ENCODE results near the gene PDIK1L.
"Not testable (repeated sequence)": the region's sequence is repeated elsewhere in the genome, so short reads cannot be mapped to it uniquely, and the experiment has no call there.

Gene PDIK1L

DNA sequence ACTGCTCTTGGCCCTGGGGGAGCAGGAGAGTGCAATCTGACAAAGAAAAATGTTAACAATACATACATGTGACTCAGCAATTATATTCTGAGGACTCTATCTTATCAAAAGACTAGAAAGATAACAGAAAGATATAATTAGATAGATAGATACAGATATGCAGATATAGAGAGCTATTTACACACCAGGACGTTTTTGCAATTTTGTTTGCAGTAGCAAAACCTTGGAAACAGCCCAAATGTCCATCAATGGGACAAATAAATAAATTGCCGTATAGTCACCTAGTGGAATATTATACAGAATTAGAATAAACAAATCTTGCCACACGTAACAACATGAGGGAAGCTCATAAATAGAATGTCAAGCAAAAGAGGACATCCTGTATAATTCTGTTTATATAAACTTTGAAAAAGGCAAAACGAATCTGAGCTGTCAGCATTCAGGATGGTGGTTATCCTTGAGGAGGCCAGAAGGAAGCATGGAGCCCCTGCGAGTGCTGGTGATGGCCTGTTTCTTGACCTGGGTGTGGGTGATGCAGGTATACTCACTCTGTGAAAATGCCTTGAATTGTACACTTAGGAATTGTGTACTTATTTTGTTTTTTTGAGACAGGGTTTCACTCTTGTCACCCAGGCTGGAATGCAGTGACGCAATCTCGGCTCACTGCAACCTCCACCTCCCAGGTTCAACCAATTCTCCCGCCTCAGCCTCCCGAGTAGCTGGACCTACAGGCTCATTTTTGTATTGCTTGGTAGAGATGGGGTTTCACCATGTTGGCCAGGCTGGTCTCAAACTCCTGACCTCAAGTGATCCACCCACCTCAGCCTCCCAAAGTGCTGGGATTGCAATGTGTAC is 31.4 kb upstream of the PDIK1L start:
- Mint-ChIP-seq H3K27me3 (peaks cover 12% of the 10 kb centered on the region), H3K4me1 (ENCODE audit: low read depth) (peaks cover 3% of the 10 kb centered on the region), H3K9me3 (ENCODE audit: low read depth) (no peaks in the 10 kb centered on the region), H3K4me3 (no peak overlapping the region), H3K27ac (no peak overlapping the region), H3K36me3 (no peaks in the 10 kb centered on the region)

DNA sequence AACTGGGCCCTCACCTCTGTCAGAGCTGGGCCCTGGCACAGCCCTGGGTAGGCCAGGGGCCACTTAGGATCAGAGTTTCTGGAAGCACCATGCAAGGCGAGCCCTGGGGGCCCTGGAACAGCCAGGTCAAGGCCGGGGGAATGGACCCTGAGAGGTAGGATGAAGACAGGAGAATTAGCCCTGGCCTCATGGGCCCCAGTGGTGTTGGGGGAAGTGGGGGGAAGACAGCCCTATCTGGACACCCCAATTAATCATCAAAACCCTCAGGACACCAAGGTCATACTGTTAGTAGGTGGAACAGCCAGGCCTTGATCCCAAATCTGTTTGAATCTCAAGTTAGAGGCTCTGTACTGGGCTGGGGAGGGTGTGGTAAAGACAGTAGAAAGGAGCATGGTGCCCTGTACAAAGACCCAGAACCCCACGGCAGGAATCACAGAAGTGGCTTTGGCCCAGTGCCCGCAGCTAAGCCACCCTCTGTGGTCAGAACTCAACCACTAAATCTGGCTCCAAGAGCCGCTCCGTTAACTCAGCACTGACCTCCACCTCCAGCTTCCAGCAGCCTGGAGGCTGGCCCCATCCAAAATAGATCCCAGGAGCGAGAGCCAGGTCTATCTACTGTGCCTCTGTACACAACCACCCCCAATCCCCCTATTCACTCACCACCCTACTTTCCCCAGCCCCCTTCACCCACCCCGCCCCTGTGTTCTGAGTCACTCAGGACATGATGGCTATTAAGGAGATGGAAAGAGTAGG is 30.2 kb upstream of the PDIK1L start:
- Mint-ChIP-seq H3K36me3 (no peaks in the 10 kb centered on the region), H3K4me1 (ENCODE audit: low read depth) (no peaks in the 10 kb centered on the region), H3K27me3 (peaks cover 13% of the 10 kb centered on the region), H3K4me3 (no peak overlapping the region), H3K9me3 (ENCODE audit: low read depth) (no peaks in the 10 kb centered on the region), H3K27ac (no peak overlapping the region)

DNA sequence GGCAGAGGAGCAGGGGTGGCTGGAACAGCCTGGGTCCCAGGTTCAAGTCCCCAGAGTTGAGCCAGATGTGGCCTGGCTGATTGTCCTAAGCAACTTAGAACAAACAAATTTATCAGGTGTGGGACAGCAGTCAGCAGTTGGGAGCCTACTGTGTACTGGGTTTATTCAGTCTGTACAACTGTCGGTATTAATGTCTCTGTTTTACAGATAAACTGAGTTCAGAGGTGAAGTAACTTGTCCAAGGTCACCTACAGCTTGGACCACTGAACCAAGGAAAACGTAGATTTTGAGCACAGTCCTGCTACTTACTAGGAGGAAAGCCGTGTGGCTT is 29.6 kb upstream of the PDIK1L start:
- no peaks in the 10 kb centered on the region for H3K36me3 Mint-ChIP-seq
- H3K4me1 Mint-ChIP-seq (ENCODE audit: low read depth) = no peaks in the 10 kb centered on the region
- no peak overlapping the region for H3K4me3 Mint-ChIP-seq
- peaks cover 12% of the 10 kb centered on the region for H3K27me3 Mint-ChIP-seq
- H3K9me3 Mint-ChIP-seq (ENCODE audit: low read depth) = no peaks in the 10 kb centered on the region
- H3K27ac Mint-ChIP-seq = no peak overlapping the region

DNA sequence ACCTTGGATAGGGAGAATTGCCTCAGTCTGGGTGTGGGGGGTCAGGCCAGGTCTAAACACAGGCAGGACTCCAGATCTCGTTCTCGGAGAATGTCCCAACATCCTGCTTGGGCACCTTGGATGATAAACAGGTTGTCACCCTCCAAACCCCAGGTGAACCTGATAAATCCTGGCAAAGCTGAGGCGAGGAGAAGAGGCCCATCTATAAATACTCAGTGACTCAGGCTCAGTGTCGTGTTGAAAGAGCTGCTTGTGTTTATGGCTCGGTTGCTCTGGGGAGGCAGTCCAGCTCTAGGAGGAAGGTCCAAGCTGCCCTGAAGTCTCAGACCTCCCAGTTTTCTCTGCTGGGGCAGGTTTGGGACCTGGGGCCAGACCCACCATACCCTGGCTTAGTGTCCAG is 28.4 kb upstream of the PDIK1L start:
- Mint-ChIP-seq H3K27me3 (peaks cover 12% of the 10 kb centered on the region), H3K4me1 (ENCODE audit: low read depth) (no peaks in the 10 kb centered on the region), H3K4me3 (no peak overlapping the region), H3K36me3 (no peaks in the 10 kb centered on the region), H3K27ac (no peak overlapping the region), H3K9me3 (ENCODE audit: low read depth) (no peaks in the 10 kb centered on the region)

DNA sequence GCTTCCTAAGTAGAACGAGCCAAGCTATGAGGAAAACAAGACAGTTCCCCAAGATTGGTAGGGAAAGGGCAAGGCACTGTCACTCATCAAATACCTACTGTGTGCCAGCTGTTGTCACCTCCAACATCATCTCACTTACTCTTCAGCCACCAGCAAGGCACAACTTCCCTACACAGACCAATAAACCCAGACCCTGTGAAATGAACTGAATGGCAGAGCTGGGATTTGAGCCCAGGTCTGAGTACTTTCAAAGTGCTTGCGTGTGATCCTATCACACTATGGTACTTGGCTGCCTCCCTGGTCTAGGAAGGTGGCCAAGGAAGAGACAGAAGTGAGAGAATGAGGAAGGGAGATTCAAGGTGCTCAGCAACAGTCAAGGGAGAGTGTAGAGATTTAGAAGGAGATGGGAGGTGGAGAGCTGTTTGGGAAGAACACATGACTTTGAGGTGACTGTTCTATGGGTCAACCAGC is 27.5 kb upstream of the PDIK1L start:
- Mint-ChIP-seq H3K36me3 (no peaks in the 10 kb centered on the region), H3K27ac (no peak overlapping the region), H3K27me3 (peaks cover 15% of the 10 kb centered on the region), H3K4me3 (no peak overlapping the region), H3K4me1 (ENCODE audit: low read depth) (no peaks in the 10 kb centered on the region), H3K9me3 (ENCODE audit: low read depth) (no peaks in the 10 kb centered on the region)

DNA sequence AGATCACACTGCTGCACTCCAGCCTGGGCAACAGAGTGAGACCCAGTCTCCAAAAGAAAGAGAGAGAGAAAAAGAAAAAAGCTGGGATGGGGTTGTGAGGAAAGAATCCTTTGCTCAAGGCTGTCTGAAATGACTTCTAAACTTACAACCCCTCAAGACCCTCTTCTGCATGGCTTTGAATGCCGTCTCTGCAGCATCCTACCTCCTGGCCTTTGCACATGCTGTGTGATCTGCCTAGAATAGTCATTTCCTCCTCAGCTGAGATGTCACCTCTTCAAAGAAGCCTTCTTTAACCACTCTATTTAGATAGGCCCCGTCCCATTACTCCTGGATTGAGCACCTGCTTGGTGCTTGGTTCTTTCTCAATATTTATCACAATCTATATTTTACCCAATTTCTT is 26.8 kb upstream of the PDIK1L start:
- Mint-ChIP-seq H3K27ac (no peak overlapping the region), H3K9me3 (ENCODE audit: low read depth) (no peaks in the 10 kb centered on the region), H3K4me1 (ENCODE audit: low read depth) (no peaks in the 10 kb centered on the region), H3K36me3 (no peaks in the 10 kb centered on the region), H3K27me3 (peaks cover 15% of the 10 kb centered on the region), H3K4me3 (no peak overlapping the region)

DNA sequence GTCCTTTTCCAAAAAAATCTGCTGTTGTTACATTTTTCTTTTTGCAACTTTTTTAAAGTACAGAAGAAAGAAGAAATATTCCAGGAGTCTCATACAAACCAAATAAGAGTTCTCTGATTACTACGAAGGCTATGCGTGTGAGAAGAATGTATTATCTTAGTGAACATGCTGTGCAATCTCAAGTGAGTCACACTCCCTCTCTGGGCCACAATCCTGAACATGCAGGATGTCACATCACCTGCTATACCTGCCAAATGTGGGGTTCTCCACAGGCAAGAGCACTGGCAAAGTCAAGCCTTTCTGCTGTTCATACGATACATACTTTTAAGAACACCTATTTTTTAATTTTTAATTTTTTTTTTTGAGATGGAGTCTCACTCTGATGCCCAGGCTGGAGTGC is 22.5 kb upstream of the PDIK1L start:
- Mint-ChIP-seq H3K27me3 (peaks cover 30% of the 10 kb centered on the region), H3K36me3 (no peaks in the 10 kb centered on the region), H3K27ac (no peak overlapping the region), H3K4me1 (ENCODE audit: low read depth) (no peaks in the 10 kb centered on the region), H3K4me3 (no peak overlapping the region), H3K9me3 (ENCODE audit: low read depth) (no peaks in the 10 kb centered on the region)

DNA sequence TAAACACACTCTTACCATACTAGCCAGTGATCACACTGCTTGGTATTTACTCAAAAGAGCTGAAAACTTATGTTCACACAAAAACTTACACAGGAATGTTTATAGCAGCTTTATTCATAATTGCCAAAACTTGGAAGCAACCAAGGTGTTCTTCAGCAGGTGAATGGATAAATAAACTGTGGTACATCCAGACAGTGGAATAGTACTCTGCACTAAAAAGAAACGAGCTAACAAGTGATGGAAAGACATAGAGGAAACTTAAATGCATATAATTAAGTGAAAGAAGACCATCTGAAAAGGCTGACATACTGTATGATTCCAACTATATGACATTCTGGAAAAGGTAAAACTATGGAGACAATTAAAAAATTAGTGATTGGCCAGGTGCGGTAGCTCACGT is 20.7 kb upstream of the PDIK1L start:
- Mint-ChIP-seq H3K36me3 (no peaks in the 10 kb centered on the region), H3K27me3 (peaks cover 23% of the 10 kb centered on the region), H3K9me3 (ENCODE audit: low read depth) (no peaks in the 10 kb centered on the region)

DNA sequence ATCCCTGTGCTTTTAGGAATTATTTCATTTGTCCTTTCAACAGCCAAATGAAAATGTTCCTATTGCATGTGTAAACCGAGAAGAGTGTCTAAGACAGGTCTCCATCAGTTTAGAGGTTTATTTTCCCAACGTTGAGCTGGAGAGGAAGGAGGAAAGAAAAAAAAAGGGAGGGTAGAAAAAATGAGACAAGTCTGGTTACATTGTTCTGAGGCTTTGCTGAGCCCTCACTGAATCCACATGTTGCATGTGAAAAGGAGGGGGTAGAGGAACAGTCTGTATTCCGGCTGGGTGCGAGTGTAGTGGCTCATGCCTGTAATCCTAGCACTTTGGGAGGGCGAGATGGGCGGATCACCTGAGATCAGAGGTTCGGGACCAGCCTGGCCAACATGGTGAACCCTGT is 19.2 kb upstream of the PDIK1L start:
- Mint-ChIP-seq H3K4me3 (no peak overlapping the region), H3K9me3 (ENCODE audit: low read depth) (no peaks in the 10 kb centered on the region), H3K4me1 (ENCODE audit: low read depth) (no peaks in the 10 kb centered on the region), H3K27me3 (peaks cover 18% of the 10 kb centered on the region), H3K36me3 (no peaks in the 10 kb centered on the region), H3K27ac (no peak overlapping the region)

More for the DNA sequence above, 20.7 kb upstream of the PDIK1L start:
- Mint-ChIP-seq H3K27ac (no peak overlapping the region), H3K4me1 (ENCODE audit: low read depth) (no peaks in the 10 kb centered on the region), H3K4me3 (no peak overlapping the region)

DNA sequence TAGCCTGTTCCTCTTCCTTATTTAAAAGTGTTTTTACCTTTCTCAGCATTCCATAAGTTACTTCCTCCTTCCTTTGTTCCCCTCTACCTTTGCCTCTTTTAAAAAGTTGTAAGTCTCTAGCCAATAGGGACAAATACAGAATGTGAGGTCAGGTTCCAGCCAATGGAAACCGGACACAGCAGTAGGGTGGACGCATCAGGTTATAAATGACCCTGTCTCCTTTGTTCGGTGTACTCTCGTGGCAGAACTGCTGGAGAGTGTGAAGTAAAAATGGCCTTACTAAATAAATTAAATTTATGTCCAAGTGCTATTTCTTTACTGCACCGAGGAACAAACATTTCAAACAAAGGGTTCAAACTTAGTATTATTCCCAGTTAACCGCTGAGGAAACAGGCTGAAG is 18.1 kb upstream of the PDIK1L start:
- not testable (repeated sequence) for H3K27ac Mint-ChIP-seq; H3K36me3 Mint-ChIP-seq; H3K9me3 Mint-ChIP-seq (ENCODE audit: low read depth); H3K4me1 Mint-ChIP-seq (ENCODE audit: low read depth); H3K4me3 Mint-ChIP-seq
- H3K27me3 Mint-ChIP-seq = peaks cover 18% of the 10 kb centered on the region

DNA sequence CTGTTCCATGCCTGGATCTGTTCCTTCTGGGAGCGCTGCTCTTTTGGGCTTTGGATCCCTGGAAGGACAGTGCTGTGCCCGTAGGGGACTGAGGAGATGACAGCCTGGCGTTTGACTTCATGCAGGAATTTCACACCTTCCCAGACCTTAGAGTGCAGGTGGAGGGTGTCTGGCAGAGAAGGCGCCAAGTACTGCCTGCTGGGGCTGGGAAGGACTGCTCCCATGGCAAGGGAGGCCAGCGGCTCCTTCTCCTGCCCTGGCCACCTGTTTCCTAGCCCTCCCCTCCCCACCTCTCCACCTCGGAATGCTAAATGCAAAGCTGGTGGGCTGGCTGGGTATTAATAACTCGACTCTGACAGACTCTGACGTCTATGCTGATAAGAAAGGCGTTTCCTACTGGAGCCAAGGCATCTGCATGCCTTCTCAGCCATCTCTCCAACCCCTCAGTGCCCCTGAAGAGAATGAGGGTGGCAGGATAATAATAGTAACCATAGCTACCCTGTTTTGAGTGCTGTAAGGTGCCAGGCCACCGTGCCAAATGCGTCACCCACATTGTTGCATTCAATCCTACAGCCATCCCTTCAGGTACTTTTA is 17.5 kb upstream of the PDIK1L start:
- Mint-ChIP-seq H3K27ac (no peak overlapping the region), H3K4me1 (ENCODE audit: low read depth) (no peaks in the 10 kb centered on the region), H3K27me3 (peaks cover 15% of the 10 kb centered on the region), H3K36me3 (no peaks in the 10 kb centered on the region), H3K4me3 (no peak overlapping the region), H3K9me3 (ENCODE audit: low read depth) (no peaks in the 10 kb centered on the region)

DNA sequence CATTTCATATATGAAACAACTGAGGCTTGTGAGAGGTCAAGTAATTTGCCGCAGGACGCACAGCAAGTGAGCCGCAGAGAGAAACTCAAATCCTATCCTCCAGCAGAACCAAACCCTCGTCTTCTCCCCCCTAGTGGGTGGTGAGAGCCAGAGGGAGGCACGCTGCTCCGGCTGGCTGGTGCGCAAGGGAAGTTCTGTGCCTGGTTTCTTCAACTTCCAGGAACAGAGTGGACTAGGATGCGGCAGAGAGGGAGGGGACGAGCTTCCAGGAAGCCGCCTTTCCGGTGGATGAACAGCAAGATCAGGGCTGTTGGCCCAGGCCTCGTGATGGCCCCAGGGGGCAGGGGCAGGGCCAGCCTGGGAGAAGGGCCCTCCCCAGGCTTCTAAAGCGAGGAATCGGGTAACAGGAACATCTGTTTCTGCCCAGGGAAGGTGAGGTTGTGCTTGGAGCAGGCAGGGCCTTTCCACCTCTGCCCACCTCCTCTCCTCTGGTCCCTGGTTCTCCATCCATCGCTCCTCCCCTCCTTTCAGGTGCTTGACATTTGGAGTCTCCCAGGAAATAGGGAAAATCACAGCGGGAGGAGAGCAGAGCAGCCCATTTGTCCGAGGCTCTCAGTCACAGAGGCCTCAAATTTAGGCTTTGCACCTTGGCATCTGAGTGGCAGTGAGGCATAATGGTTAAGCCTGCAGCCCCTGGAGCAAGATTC is 16.8 kb upstream of the PDIK1L start:
- no peak overlapping the region for H3K27ac Mint-ChIP-seq
- no peaks in the 10 kb centered on the region for H3K36me3 Mint-ChIP-seq
- H3K9me3 Mint-ChIP-seq (ENCODE audit: low read depth) = no peaks in the 10 kb centered on the region
- H3K4me3 Mint-ChIP-seq = no peak overlapping the region
- no peaks in the 10 kb centered on the region for H3K4me1 Mint-ChIP-seq (ENCODE audit: low read depth)
- peaks cover 15% of the 10 kb centered on the region for H3K27me3 Mint-ChIP-seq

DNA sequence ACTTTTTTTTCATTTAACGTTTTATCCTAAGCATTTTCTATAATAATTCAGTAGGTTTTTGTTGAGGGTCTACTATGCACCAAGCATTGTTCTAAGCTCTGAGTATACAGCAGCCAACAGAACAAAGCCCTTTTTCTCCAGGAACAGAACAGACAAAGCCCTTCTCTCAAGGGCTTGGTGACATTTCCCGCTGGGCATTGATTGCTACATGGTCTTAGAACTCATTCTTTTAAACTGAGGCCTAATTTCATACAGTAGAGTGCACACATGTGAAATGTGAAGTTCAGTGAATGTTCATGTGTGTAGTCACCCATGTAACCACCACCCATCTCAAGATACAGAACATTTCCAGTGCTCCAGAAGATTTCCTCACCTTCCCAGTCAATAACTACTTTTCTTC is 15.2 kb upstream of the PDIK1L start:
- H3K4me3 Mint-ChIP-seq = no peak overlapping the region
- peaks cover 4% of the 10 kb centered on the region for H3K27me3 Mint-ChIP-seq
- no peaks in the 10 kb centered on the region for H3K36me3 Mint-ChIP-seq
- no peaks in the 10 kb centered on the region for H3K9me3 Mint-ChIP-seq (ENCODE audit: low read depth)
- no peak overlapping the region for H3K27ac Mint-ChIP-seq
- H3K4me1 Mint-ChIP-seq (ENCODE audit: low read depth) = no peaks in the 10 kb centered on the region

DNA sequence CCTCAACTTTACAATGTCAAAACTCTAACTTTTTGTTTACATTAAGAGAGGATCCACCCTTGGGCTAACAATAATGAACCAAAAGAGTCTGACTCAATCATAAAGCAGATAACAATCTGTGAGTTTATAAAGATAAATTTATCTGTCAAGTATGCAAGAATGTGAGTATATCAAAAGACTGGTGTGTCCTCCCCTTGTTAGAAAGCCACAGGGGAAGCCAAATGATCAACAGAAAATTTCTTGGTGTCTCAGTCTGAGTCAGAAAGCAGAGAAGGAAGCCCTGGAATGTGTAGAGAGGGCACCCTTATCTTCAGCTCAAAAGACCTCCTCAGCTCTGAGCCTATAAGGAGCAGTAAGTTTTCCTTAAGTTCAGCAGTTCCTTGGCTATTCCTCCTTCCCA is 13.9 kb upstream of the PDIK1L start:
- Mint-ChIP-seq H3K36me3 (no peaks in the 10 kb centered on the region), H3K4me1 (ENCODE audit: low read depth) (no peaks in the 10 kb centered on the region), H3K9me3 (ENCODE audit: low read depth) (no peaks in the 10 kb centered on the region), H3K27ac (no peak overlapping the region), H3K27me3 (peaks cover 2% of the 10 kb centered on the region), H3K4me3 (no peak overlapping the region)

DNA sequence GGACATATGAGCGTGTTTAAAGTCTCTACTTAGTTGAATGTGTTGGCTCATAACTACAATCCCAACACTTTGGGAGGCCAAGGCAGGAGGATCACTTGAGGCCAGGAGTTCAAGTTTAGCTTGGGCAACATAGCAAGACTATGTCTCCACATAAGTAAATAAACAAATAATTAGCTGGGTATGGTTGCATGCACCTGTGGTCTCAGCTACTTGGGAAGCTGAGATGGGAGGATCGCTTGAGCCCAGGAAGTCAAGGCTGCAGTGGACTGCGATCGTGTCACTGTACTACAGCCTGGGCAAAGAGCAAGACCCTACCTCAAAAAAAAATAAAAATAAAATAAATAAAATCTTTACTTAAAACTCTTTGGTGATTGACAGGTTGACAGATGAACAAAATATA is 13.0 kb upstream of the PDIK1L start:
- H3K27ac Mint-ChIP-seq = no peak overlapping the region
- no peaks in the 10 kb centered on the region for H3K36me3 Mint-ChIP-seq
- no peaks in the 10 kb centered on the region for H3K9me3 Mint-ChIP-seq (ENCODE audit: low read depth)
- no peaks in the 10 kb centered on the region for H3K4me1 Mint-ChIP-seq (ENCODE audit: low read depth)
- no peak overlapping the region for H3K4me3 Mint-ChIP-seq
- no peaks in the 10 kb centered on the region for H3K27me3 Mint-ChIP-seq

Data from activated naive CD8-positive, alpha-beta T cell (primary cell).